A549 treated with Mapracorat at 1 μM for 4 hours (cell line): ENCODE measurements around the gene TNFSF13. TPM values are rescaled to one million over a fixed set of nuclear protein-coding genes. Genes with fewer than 3 reads are reported as not detected.

Experiments
- total RNA-seq: library from RNA; stranded (reverse); fragments of 200-300 nt; extraction: Qiagen RNA extraction; gene quantifications from 5 replicates; pipeline ENCODE4 v1.2.3, GENCODE V29; 2022

The TNFSF13 gene
- 0.70 to 1.2 TPM (median 1.0 TPM) in 5 replicates for total RNA-seq

GRCh38 chr17:7558544-7559319, at the start of gene TNFSF13:
TSS of gene TNFSF13 (plus strand) at chr17:7558750. CDS start at chr17:7559040, 290 bp downstream.

GRCh38 chr17:7548585-7549400, 9.8 kb upstream of the TNFSF13 start, which contains the start of gene TNFSF12:
TSS of gene TNFSF12 (plus strand) at chr17:7549058. CDS start at chr17:7549154, 96 bp downstream.

GRCh38 chr17:7561589-7562207, 3.1 kb downstream of the TNFSF13 start, which contains the start of gene SENP3:
TSS of gene SENP3 (plus strand) at chr17:7561919. CDS start at chr17:7563077, 1,158 bp downstream.

GRCh38 chr17:7579001-7579833, 20.7 kb downstream of the TNFSF13 start, which contains the start of gene CD68:
TSS of gene CD68 (plus strand) at chr17:7579638. CDS start at chr17:7579678, 40 bp downstream.

GRCh38 chr17:7583253-7584109, 24.9 kb downstream of the TNFSF13 start, which contains the start of gene MPDU1:
TSS of gene MPDU1 (plus strand) at chr17:7583852. CDS start at chr17:7583863, 11 bp downstream.

GRCh38 chr17:7589891-7590691, 31.5 kb downstream of the TNFSF13 start, which contains the start of gene SOX15:
TSS of gene SOX15 (minus strand) at chr17:7590094. CDS start at chr17:7589676, 418 bp downstream.

Other genes with a start within 250 kb of the TNFSF13 start
- 92.1 to 108 TPM (median 95.9 TPM) in 5 replicates for gene GPS2, start 243.4 kb upstream of the TNFSF13 start, total RNA-seq
- 22.4 to 41.3 TPM (median 31.1 TPM) in 5 replicates for gene NEURL4, start 229.4 kb upstream of the TNFSF13 start, total RNA-seq
- gene ACAP1, start 222.2 kb upstream of the TNFSF13 start, total RNA-seq = 2.7 to 6.9 TPM (median 5.1 TPM) in 5 replicates
- gene KCTD11, start 206.6 kb upstream of the TNFSF13 start, total RNA-seq = 11.0 to 13.1 TPM (median 11.3 TPM) in 5 replicates
- gene TMEM95, start 203.6 kb upstream of the TNFSF13 start, total RNA-seq = not detected in 5 replicates
- gene TNK1, start 177.7 kb upstream of the TNFSF13 start, total RNA-seq = 1.2 to 1.8 TPM (median 1.4 TPM) in 5 replicates
- 37.1 to 48.8 TPM (median 43.3 TPM) in 5 replicates for gene PLSCR3, start 164.2 kb upstream of the TNFSF13 start, total RNA-seq
- 203 to 237 TPM (median 220 TPM) in 5 replicates for gene TMEM256, start 154.7 kb upstream of the TNFSF13 start, total RNA-seq
- 12.6 to 19.8 TPM (median 16.8 TPM) in 5 replicates for gene NLGN2, start 150.9 kb upstream of the TNFSF13 start, total RNA-seq
- gene SPEM1, start 138.4 kb upstream of the TNFSF13 start, total RNA-seq = not detected in 5 replicates
- not detected in 5 replicates for gene SPEM2, start 133.1 kb upstream of the TNFSF13 start, total RNA-seq
- gene SPEM3, start 129.9 kb upstream of the TNFSF13 start, total RNA-seq = not detected in 5 replicates
- 9.8 to 13.6 TPM (median 12.4 TPM) in 5 replicates for gene TMEM102, start 123.3 kb upstream of the TNFSF13 start, total RNA-seq
- 0.82 to 1.3 TPM (median 0.82 TPM) in 5 replicates for gene FGF11, start 119.2 kb upstream of the TNFSF13 start, total RNA-seq
- 8.2 to 10.6 TPM (median 8.6 TPM) in 5 replicates for gene CHRNB1, start 113.7 kb upstream of the TNFSF13 start, total RNA-seq
- gene ZBTB4, start 79.1 kb upstream of the TNFSF13 start, total RNA-seq = 20.5 to 25.6 TPM (median 24.4 TPM) in 5 replicates
- 0.07 TPM in 1 of 5 replicates, not detected in the others for gene SLC35G6, start 77.3 kb upstream of the TNFSF13 start, total RNA-seq
- 56.9 to 82.2 TPM (median 79.5 TPM) in 5 replicates for gene POLR2A, start 74.4 kb upstream of the TNFSF13 start, total RNA-seq
- gene TNFSF12, start 9.7 kb upstream of the TNFSF13 start, total RNA-seq = 10.0 to 13.5 TPM (median 10.9 TPM) in 5 replicates
- 92.9 to 104 TPM (median 96.8 TPM) in 5 replicates for gene SENP3, start 3.2 kb downstream of the TNFSF13 start, total RNA-seq
- 26.4 to 36.3 TPM (median 34.8 TPM) in 5 replicates for gene CD68, start 20.9 kb downstream of the TNFSF13 start, total RNA-seq
- gene MPDU1, start 25.1 kb downstream of the TNFSF13 start, total RNA-seq = 114 to 148 TPM (median 118 TPM) in 5 replicates
- gene SOX15, start 31.3 kb downstream of the TNFSF13 start, total RNA-seq = 0.16 to 0.52 TPM (median 0.34 TPM) in 5 replicates
- gene FXR2, start 56.1 kb downstream of the TNFSF13 start, total RNA-seq = 51.9 to 59.1 TPM (median 57.7 TPM) in 5 replicates
- 64.6 to 86.2 TPM (median 81.5 TPM) in 5 replicates for gene SAT2, start 69.1 kb downstream of the TNFSF13 start, total RNA-seq
- gene SHBG, start 71.4 kb downstream of the TNFSF13 start, total RNA-seq = 0.31 to 0.69 TPM (median 0.67 TPM) in 5 replicates
- gene ATP1B2, start 92.2 kb downstream of the TNFSF13 start, total RNA-seq = 0.08 to 0.45 TPM (median 0.10 TPM) in 5 replicates
- 41.5 to 46.5 TPM (median 42.4 TPM) in 5 replicates for gene TP53, start 128.7 kb downstream of the TNFSF13 start, total RNA-seq
- gene WRAP53, start 129.7 kb downstream of the TNFSF13 start, total RNA-seq = 32.1 to 42.0 TPM (median 40.9 TPM) in 5 replicates
- gene EFNB3, start 146.5 kb downstream of the TNFSF13 start, total RNA-seq = 1.1 to 1.3 TPM (median 1.2 TPM) in 5 replicates
- 0.01 to 0.02 TPM (median 0.01 TPM) in 4 of 5 replicates, not detected in the other for gene DNAH2, start 159.0 kb downstream of the TNFSF13 start, total RNA-seq